DMS79 treated with DMSO at 0.1 percent for 48 hours (cell line): ENCODE data around the gene TGFB1.
"Not testable (repeated sequence)": the region's sequence is repeated elsewhere in the genome, so short reads cannot be mapped to it uniquely, and the experiment has no call there.

Source experiments
- DNase-seq: peaks from one replicate; lab custom pipeline; 2025; lab: John Stamatoyannopoulos, UW

Gene TGFB1

DNA sequence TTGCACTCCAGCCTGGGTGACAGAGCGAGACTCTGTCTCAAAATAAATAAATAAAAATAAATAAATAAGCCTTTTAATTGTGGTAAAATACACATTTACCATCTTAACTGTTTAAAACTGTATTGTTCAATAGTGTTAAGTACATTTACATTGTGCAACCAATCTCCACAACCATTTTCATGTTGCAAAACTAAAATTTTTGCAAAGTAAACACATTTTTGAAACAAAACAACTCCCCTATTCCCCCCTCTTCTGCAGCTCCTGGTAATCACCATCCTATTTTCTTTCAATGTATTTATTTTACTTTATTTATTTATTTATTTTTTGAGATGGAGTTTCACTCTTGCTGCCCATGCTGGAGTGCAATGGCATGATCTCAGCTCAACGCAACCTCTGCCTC, 16.0 kb upstream of the TGFB1 start:
- no peak for DNase-seq

- no peak for DNase-seq
Observed at GRCh38 chr19:41367848-41368301, 14.2 kb upstream of the TGFB1 start.

- DNase-seq: no peak
Observed at GRCh38 chr19:41366089-41366488, 12.4 kb upstream of the TGFB1 start.

DNA sequence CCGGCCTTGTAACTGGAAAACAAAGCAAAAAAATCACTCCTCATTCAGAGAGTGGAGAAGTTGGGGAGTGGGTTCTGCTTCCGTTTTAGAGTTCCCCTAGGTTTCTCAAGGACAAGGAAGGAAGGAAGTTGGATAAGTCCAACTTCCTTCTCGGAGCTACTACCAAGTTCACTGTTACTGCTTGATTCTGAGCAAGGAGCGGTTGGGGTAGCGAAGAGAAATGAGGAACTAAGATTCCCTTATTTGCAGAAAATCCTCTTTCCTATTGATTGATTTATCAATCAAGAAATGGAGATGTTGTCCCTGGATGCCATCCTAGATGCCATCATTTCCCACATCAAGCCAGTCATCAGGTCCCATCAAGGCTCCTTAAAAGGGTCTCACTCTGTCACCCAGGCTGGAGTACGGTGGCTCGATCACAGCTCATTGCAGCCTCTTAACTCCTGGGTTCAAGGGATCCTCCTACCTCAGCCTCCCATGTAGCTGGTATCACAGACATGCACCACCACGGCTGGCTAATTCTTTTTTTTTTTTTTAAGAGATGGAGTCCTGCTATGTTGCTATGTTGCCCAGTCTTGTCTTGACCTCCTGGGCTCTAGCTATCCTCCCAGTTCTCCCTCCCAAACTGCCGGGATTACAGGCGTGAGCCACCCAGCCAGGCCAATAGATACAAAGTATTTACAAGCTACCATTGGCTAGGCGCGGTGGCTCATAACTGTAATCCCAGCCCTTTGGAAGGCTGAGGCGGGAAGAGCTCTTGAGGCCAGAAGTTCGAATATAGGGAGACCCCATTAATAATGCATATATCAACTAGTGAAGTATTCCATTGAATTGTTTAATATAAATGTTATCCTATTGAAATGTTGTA, 11.0 kb upstream of the TGFB1 start:
- DNase-seq: no peak

GRCh38 chr19:41363753-41364523, 10.2 kb upstream of the TGFB1 start, which contains the start of gene B9D2:
Gene B9D2, minus strand, starts transcription at chr19:41364149. Its CDS starts 630 bp downstream, at chr19:41363519.
- peak; percentile 98 for DNase-seq

DNA sequence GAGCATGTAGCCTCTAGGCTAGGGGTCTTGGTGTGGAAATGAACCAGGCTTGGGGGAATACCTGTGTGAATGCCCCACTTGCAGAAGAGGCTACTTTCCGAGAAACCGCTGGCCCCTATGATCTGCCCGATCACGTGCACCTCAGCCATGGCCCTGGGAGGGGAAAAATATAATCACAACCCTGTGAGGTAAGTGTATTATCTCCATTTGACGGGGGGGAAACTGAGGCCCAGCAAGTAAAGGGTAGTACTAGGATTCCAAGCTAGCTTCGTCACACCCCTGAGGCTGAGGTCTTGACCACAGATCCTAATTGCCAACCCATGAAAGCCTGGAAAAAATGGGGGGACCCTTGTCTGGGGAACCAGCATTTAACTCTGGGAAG, 9.6 kb upstream of the TGFB1 start:
- DNase-seq: no peak

DNA sequence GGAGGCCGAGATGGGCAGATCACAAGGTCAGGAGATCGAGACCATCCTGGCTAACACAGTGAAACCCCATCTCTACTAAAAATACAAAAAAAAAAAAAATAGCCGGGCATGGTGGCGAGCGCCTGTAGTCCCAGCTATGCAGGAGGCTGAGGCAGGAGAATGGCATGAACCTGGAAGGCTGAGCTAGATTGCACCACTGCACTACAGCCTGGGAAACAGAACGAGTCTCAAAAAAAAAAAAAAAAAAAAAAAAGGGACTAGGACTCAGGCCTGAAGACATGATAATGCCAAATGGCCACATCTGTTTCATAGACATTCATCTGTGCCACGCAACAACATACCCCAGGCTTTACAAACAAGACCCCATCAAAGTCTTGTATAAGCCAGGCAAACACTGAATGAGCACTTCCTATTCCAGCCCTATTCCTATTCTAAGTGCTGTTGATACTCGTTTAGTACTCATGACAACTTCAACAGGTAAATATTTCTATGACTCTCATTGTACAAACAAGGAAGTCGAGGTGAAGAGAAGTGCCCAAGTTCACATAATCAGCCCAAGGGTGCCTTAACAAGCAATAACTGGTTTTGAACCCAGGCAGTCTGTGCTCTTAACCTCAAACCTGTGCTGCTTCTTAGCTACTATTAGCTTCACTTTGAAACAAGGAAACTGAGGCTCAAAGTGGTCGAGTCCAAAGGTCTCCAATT, 8.6 kb upstream of the TGFB1 start:
- no peak for DNase-seq

DNA sequence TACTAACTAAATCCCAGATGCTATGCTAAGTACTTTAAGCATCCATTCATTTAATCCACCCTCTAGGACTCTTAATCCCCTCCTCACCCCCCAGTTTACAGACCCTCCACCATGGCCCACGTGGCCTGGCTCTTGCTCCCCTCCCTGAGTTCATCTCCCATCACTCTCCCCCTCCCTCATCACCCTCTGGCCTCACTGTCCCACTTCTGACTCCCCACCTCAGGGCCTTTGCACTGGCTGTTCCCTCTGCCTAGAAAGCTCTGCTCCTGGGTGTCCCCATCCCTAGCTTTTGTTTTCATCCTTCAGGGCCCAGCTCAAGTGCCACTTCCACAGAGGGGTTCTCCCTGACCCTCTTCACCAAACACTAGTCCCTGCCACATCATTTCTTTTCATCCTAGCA, 6.0 kb upstream of the TGFB1 start:
- DNase-seq: no peak

DNA sequence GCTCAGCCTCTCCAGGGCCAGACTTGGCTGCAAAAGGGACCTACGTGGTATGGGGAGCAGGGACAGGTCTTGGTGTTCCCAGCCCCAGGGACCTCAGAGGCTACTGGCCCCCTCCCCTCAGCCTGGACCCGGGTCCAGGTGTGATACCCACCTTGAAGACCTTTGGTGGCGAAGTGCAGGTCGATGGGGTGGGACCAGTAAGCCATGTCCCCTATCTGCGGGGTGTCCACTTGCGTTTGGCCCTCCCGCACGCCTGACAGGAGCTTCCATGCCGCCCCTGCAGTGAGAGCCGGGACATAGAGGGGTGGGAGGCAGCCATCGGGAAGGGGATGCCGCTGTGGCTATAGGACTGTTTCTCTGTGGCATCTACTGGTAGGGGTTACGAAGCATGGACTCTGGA, 4.0 kb upstream of the TGFB1 start:
- DNase-seq: no peak

DNA sequence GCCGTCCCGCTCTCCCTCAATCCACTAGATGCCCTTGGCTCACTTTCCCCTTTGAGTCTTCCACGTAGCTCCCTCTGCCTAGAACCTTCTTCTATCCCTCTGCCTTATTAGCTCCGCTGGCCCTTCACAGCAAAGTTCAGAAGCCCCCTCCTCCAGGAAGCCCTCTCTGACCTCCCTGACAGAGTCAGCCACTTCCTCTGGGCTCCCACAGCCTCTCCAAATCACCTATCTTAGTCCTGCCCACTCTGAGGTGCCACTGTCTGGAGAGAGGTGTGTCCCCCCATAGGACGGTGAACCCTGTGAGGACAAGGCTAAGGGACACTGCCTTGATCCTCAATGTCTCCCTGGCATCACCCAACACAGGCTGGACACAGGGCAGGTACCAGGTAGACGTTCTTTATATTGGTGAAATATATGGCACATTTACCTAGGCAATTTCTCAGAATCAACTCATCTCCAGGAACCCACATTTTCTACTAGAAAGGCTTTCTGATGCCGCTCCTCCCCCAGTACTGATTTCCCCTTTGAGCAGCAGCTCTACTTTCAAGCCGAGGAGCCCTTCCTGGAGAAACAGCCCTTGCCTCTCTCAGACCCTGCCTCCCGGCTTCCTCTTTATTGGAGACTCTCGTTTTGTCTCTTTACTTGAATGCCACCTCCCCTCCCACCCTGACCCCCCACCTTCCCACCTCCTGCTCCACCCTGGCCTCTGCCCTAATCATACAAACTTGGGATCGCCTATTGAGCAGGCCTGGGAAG, 3.4 kb upstream of the TGFB1 start:
- no peak for DNase-seq

DNA sequence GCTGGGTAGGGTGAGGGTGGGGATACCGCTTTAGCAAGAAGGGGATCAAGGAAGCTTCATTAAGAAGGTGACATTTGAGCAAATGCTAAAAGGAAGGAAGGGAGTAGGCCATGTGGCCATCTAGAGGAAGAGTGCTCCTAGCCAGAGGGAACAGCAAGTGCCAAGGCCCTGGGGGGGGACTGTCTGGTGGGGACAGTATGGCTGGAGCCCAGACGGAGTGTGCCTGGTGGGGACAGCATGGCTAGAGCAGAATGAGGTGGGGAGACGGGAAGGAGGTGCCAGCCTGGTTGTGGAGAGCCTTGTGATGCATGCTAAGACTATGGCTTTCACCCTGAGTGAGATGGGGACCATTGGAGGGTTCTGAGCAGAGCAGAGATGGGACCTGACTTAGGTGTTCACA, 2.1 kb upstream of the TGFB1 start:
- no peak for DNase-seq

DNA sequence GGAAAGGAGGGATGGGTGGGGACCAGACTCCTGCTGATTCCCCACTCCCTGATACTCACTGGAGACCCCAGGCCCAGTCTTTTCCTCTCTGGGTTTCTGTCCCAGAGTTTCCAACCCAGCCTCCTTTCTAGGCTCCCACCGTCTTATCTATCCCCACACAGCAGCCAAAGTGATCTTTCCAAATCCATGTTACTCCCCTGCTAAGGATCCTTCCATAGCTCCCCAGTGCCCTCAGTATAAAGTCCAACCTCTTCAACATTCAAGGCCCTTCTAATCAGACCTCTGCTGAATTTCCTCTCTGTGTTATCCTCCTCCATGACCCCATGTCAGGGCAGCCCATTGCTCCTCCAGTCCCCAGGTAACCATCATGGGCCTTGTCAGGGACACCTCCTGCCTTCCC, 1.3 kb upstream of the TGFB1 start:
- DNase-seq: no peak

- no peak for DNase-seq
Observed at GRCh38 chr19:41354343-41354953, 726 bp upstream of the TGFB1 start.

DNA sequence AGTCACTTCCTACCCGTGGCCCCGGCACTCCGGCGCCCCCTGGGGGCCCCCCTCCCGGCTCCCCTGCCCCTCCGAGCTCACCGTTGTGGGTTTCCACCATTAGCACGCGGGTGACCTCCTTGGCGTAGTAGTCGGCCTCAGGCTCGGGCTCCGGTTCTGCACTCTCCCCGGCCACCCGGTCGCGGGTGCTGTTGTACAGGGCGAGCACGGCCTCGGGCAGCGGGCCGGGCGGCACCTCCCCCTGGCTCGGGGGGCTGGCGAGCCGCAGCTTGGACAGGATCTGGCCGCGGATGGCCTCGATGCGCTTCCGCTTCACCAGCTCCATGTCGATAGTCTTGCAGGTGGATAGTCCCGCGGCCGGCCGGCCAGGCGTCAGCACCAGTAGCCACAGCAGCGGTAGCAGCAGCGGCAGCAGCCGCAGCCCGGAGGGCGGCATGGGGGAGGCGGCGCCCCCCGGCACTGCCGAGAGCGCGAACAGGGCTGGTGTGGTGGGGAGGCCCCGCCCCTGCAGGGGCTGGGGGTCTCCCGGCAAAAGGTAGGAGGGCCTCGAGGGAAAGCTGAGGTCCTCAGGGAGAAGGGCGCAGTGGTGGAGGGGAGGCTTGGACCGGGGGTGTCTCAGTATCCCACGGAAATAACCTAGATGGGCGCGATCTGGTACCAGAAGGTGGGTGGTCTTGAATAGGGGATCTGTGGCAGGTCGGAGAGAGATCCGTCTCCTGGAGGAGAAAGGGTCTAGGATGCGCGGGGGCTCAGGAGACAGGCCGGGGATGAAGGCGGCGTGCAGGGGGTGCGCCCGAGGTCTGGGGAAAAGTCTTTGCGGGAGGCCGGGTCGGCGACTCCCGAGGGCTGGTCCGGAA, 885 bp downstream of the TGFB1 start:
- peak; percentile 39 for DNase-seq

- DNase-seq: no peak
Observed at GRCh38 chr19:41352279-41352608, 1.5 kb downstream of the TGFB1 start.

- DNase-seq: peak; percentile 16
Observed at GRCh38 chr19:41351339-41352245, 2.1 kb downstream of the TGFB1 start.

DNA sequence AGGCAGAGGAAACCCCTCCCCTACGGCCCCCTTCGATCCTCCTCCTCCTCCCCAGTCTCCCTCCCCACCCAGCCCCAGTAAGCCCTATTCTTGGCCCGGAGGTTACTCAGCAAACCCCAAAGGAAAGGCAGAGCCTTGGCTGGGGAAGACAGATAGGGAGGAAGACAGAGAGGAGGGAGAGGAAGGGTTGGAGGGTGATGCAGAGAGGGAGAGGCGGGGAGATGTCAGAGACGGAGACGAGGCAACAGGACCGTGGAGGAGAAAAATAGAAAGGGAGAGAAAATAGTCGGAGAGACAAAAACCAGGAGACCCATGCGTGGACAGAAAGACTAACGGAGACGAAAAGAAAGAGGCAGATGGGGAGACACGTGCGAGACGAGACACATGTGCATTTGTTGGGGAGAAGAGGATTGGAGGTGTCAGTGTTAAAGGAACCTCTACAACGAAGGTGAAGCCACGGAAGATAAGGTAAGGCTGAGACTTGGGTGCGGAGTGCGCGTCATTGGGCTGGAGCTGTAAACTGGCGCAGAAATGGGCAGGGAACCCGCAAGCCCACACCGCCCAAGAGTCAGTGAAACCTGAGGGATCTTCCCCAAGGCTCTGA, 2.9 kb downstream of the TGFB1 start:
- DNase-seq: no peak

- not testable (repeated sequence) for DNase-seq
Observed at GRCh38 chr19:41346916-41347315, 6.8 kb downstream of the TGFB1 start.

GRCh38 chr19:41344162-41344561, 9.6 kb downstream of the TGFB1 start:
- DNase-seq: no peak
